Fibroblast of the conjunctiva (primary cell): ENCODE data around the gene NMUR1.

Experiments
- DNase-seq: peaks from one replicate; pipeline ENCODE4 v3.0.0-alpha.2; 2010; ENCODE audit warnings: low read depth

Gene NMUR1

DNA sequence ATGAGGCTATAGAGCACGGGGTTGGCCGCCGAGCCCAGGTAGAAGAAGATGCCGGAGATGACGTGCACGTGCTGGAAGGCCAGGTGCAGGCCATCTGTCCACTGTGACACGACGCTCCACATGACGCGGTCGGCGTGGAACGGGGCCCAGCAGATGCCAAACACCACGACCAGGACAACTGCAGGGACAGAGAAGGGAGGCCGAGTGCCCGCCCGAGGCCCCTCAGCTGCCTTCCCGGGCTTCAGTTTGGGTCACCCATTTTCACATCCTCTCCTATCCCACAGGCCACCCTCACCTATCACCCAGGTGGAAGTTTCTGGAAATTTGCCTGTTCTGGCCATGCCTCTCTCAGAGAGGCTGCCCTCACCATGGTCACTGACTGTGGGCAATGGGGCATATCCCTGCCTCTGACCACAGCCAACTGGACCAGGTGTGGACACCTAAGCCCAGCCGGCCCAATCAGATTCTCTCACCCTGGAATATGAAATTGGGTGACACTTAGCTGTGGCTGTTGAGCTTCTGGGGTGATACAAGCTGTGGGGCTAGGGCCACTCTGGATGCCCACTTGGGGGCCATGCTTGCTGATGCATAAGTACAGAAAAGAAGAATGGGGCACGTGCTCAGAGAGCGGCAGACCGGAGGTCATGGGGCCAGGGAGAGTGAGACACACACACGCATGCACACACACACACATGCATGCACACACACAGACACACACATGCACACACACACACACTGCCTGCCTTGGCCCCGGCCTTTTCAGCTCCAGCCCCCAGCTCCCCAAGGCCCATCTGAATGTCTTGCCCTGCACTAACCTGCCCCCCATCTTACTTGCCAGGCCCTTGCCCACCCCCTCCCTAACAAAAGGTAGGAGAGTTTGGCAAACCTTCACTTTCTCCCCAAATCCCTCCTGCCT lies 4.7 kb downstream of the NMUR1 start:
- DNase-seq, result no peak

DNA sequence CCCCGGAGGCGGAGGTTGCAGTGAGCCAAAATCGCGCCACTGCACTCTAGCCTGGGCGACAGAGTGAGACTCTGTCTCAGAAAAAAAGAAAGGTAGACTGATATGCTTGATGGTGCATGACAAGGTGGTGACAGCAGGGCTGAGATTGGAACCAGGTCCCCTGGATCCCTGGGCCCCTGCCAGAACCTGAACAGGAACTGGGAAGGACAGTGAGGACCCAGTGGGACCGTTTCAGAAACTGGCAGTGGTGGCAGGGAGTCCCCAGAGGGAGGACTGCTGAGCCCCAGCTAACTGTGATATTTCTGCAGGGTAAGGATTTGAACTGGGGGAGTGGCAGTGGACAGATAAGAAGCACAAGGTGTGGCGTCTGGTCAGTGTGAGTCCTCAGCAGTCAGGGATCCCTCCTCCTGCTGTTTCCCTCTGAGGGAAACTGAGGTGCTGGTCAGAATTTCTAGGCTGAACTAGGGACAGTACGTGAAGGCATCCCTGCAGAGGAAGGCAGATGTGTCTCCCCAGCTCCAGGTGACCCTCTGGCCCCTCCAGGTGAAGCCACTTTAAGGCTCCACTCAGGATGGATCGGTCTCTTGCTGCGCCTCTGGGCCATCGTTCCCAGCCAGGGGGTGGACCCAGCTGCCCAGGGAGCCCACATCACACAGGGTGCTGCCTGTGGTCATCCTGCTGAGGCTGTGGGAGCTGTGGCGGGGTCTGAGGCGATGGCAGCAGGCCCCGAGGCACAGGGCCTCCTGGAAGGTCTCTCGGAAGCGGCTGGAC lies 5.6 kb downstream of the NMUR1 start:
- DNase-seq, result no peak

DNA sequence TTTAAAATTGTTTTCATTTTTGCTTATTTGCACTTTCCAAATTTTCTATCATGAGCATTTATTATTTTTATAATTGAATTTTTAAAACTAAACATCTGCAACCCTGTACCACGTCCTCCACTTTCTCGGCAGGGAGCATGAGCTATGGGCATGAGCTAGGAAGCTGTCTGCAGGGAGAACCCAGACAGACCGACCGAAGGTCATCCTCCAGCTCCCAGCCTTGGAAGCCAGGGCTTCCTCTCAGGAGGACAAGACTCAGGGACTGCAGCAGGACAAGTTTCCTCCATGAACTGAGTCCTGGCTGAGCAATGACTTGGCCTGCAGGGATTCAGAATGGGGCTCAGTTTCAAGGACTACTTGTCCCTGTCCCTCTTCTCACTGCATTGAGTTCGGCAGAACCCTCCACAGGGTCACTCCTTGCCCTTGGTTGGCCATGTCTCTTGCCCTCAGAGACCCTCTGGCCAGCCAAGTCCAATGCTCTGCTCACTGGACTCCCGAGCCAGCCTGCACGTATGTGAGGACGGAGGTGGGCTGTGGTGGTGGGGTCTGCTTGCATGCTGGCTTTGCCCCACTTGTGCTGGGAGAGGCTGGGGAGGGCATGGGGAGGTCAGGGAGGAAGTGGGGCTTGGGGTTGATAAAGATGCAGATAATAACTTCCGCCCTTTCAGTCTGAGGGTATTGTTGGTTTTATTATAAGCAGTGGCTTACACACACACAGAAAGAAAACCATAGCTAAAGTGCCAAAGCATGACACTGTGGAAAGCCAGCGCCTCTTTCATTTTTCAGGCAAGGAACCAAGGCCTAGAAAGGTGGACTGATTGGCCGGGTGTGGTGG lies 6.6 kb downstream of the NMUR1 start:
- no peak for DNase-seq

DNA sequence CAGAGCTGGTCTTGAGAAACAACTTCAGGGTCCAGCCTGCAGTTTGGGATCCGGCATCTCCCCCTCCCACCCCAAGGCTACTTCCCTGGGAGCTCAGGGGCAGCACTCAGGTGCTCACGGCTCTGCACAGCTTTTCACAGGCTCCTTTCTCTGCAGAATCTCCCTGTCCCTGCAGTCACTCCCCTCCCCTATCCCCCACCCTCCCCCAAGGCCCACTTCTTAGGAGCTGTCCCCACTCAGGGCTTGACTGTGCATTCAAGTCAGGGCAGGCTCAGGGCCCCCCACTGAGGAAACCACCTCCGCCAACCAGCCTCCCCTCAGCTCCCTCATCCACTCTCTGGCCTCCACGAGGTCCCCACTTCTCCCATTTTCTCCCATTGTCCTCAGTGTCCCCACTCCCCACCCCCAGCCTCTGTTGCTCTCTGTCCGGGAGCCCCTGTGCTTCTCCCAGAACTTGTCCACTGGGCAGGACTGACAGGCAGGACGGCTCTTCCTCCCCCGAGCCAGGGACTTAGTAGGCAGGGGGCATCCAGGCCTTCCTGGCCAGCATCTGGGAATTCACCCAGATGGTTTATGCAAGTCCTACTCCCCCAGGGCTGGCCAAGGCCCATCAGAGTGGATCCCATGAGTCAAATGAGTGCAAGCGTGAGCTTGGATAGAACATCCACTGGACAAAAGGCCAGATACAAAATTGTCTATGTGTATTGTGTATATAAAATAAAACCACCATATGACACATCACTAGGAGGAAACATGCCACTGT lies 7.6 kb downstream of the NMUR1 start:
- DNase-seq, result no peak

DNA sequence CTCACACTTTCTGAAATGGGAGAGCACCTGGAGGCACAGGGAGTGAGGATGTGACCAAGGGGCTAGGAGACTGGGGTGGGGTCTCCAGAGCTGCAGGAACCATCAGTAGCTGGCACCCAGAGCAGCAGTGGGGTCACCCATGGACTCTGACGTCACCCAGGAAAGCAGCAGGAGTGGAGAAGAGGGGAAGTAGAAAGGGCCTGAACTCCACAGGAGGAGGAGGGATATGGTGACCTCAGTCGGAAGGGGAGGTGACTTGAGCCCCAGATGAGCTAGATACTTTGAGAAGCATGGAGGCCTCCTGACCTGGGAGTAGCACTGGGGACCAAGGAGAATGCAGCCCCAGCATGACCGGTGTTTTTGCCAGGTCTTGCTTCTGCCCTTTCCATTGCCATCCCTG lies 8.8 kb downstream of the NMUR1 start:
- DNase-seq, result no peak

DNA sequence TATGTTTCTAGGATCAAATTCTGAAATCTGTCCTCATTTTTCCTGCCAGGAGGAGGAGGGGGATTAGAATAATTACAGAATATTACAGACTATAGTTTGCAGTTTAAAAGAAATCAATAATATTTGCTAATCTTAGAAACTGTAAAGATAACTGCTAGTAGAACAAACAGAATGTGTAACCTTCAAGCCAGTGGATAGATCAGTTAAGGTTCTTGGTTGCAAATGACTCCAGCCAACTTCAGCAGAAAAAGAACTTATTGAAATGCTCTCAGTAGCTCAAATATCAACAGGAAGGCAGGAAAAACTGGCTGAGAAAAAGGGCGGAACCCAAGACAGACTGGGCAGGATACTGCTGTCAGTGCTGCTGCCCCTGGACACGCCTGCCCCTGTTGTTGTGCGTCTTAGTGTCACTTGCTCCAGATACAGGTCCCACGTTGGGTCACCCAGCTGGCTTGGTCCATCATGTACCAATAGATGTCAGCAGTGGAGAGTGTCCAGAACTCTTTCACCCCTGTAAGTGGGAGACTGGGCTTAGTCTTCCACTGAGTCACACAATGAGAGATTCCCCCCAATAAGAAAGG lies 10.2 kb downstream of the NMUR1 start:
- DNase-seq, result no peak

DNA sequence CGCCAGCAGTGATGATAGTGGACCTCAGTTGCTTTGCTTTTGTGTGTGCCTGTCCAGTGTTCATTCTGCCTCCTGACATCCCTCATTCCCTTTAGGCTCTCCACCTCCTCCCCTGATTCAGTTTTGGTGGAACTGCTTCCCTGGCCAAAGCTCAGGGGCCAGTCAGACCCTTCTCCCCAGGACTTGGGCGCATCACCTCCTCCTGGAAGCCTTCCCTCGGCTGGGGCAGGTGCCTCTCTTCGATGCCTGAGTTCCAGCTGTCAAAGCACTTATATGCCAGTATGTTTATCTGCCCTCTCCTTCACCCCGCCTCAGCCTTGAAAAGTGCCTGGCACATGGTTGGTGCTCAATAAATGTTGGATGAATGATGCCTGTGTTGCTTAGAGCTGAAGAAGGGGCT lies 11.5 kb downstream of the NMUR1 start:
- DNase-seq, result no peak

DNA sequence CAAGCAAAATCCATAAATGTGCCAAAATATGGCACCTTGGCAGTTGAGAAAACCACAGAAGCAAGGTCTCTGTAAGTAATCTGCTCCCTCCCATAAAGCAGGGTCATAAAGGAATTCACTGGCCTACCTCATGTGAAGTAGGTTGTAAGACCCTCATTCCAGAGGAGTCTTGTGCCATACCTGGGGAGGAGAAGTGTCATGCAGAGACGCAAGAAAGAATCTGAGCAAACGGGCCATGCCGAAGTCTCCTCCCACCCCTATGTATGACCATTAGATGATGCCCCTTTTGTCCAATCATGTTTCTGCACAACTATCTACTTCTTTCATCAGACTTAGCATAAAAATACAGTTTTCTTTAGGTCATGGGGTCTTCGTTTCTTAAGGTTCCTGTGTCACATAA lies 14.6 kb downstream of the NMUR1 start:
- DNase-seq, result no peak

DNA sequence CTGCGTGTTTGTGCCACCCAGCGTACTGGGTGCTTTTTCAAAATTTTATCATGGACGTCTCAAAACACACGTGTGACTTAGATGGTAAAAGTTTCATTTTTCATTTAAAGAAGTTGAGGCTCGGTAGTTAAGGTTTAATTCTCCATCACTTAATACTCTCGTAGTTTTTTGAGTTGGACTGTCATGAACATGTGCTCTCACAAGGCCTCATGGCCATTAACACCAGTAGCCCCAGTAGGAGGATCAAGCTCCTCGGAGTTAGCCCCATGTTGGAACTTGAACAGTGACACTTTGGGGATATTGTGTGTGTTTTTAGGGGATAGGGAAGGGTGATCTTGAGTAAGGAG lies 15.3 kb downstream of the NMUR1 start:
- no peak for DNase-seq

DNA sequence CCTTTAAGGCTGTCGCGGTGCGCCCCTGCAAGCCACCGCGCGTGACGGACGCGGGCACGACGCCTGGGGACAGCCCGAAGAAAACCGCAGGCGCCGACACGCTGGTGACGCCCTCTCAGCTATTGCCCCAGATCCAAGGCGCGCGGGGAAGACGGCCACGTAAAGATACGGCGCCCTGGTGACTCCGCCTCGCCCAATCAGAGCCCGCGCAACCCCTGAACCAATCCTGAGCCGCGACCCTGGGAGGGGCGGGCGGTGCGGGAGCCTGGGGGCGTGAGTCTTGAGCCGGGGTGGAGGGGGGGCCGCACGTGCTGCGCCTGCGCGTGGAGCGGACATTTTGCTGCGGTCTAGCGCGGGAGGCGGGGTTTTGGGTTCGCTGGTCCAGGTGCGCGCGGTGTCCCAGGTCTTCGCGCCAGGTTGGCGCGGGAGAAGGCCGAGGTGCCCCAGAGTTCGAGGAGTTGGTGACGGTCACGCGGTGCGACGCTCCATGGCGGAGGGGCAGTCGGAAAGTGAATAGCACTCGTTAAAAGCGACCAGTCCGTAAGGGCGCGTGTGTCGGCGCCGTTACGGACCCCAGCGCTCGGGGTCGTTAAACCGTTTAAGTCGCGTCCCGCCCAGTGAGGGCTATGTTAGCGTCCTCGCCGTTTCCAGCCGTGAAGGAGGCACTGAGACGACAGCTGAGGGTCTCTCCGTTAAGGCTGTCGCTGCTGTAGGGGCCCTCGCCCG lies 15.9 kb downstream of the NMUR1 start:
- peak; percentile 92 for DNase-seq

DNA sequence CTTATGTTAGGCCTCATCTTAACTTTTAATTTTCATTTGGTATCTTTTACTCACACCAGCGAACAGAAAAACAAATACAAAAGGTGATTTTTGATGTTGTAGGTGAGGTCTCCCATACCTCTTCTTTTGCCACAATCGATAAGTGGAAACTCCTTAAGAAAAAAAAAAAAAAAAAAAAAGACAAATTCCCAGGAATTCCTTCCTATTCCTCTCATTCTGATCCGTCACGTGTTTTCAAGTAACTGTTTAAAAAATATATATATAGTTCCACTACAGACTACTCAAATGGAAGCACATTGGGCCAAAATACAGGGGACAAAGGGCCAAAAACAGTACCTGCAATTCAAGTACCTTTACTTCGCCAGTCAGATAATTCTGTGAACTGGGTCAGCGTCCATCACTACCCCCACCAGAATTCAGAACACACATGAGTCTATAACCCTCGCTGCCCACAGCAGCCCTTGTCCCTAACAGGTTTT lies 16.5 kb downstream of the NMUR1 start:
- no peak for DNase-seq

DNA sequence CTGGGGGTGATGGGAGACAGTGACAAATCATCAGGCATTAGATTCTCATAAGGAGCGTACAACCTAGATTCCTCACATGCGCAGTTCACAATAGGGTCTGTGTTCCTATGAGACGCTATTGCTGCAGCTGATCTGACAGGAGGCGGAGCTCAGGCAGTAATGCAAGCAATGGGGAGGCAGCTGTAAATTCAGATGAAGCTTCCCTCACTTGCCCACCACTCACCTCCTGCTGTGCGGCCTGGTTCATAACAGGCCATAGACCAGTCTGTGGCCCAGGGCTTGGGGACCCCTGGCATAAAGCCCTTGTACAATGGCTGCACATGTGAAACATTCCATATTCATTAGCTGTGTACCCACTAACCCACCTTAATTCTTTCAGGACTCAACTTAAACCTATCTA lies 18.0 kb downstream of the NMUR1 start:
- DNase-seq, result no peak

DNA sequence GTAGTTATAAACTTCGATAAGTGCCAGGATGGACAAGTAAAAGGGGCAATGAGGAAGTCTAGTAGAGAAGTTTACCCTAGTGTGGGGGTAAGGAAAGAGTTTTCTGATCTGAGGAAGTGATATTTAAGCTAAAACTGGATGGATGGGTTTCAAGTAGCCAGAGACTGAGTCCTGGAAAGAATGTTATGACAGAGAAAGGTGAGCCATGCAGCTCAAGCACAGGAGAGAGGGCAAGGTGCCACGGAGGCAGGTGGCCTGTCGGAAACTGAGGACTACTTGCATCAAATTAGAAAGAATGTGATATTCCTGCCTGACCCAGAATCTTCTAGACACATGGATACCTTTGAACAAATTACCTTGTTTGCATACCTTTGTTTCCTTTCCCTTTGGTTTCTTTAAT lies 26.5 kb downstream of the NMUR1 start:
- no peak for DNase-seq

DNA sequence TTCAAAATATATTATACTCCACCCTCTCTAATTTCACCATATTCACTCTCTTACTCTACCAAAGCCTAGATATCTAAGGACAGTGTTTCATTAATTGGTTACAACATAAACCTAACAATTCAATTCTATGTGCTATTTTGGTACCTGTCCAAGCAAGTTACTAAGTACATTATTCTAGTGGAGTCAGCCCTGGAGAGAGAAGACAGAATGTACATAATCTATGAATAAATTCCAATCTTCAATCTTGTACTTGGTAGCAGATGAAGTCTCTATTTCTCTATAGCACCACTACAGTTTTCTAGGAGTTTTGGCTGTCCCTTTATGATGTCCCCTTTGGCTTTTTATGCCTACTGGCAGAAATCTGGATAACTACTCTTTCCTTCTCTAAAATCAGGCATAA lies 27.6 kb downstream of the NMUR1 start:
- no peak for DNase-seq

DNA sequence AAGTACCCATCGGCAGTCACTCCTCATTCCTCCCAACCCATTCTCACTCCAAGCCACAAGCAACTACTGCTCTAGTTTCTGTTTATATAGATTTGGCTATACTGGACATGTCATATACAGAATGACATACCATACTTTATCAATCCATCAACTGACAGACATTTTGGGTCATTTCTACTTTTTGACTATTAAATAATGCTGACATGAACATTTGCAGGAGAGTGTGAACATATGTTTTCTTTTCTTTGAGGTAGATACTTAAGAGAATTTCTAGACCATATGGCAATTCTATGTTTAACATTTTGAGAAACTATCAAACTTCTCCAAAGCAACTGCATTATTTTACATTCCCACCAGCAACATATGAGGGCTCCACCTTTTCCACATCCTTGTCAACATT lies 32.6 kb downstream of the NMUR1 start:
- DNase-seq, result no peak

DNA sequence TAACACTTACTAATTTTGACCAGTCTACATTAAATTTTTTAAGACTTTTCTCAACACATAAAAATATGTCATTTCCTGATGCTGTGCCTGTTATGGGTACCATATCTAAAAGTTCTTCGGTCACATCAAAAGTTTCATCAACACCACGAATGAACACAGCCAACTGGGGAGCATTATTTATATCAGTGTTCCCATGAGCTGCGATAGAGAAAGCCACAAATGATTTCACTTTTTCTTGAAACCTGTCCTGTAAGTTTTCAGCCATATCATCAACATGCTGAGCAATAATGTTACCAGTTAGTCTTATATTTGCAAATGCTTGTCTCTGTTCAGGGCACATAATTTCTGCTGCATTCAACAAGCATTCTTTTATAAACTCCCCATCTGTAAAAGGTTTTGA lies 35.6 kb downstream of the NMUR1 start:
- no peak for DNase-seq

DNA sequence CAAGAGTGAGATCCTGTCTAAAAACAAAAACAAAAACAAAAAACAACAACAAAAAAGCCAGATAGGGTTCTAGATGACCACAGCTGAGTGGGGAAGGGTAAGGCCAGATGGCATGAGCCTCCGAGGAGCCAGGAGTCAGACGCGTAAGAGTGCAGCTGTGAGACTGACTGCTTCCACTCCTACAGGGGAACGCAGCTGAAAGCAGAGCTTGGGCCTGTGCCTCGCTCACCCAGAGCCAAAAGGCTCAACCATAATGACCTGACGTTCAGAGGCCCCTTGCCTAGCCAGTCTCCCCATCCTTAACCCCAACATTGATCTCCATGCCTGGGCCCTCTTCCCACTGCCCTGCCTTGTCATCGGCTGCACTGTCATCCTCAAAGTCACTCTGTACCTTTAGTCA lies 39.4 kb downstream of the NMUR1 start:
- no peak for DNase-seq

DNA sequence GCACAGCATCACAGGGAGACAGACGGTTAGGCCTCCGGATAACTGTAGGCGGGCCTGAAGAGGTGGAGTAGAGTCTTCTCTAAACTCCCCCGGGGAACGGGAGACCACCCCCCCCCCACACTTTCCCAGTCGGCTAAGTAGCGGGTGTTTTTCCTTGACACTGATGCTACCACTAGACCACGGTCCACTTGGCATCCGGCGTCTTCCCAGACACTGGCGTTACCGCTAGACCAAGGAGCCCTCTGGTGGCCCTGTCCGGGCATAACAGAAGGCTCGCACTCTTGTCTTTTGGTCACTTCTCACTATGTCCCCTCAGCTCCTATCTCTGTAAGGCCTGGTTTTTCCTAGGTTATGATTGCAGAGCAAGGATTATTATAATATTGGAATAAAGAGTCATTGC lies 40.3 kb downstream of the NMUR1 start:
- no peak for DNase-seq

DNA sequence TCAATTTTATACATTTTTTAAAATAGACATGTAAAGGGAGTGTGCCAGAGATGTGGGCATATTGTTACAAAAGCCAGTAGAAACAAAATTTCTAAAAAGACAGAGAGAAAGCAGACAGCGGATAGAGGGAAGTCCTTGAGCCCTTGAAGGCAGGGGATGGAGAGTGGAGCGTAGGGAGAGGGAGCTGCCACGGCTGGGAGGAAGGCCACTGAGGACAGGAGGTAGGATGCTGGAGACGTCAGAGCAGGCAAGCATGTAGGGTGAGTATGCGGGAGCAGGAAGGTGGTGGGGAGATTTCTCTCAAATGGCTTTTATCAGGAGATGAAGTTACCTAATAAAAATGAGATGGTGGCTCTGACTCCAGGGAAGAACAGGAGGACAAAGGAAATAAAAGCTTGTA lies 41.9 kb downstream of the NMUR1 start:
- DNase-seq, result no peak

DNA sequence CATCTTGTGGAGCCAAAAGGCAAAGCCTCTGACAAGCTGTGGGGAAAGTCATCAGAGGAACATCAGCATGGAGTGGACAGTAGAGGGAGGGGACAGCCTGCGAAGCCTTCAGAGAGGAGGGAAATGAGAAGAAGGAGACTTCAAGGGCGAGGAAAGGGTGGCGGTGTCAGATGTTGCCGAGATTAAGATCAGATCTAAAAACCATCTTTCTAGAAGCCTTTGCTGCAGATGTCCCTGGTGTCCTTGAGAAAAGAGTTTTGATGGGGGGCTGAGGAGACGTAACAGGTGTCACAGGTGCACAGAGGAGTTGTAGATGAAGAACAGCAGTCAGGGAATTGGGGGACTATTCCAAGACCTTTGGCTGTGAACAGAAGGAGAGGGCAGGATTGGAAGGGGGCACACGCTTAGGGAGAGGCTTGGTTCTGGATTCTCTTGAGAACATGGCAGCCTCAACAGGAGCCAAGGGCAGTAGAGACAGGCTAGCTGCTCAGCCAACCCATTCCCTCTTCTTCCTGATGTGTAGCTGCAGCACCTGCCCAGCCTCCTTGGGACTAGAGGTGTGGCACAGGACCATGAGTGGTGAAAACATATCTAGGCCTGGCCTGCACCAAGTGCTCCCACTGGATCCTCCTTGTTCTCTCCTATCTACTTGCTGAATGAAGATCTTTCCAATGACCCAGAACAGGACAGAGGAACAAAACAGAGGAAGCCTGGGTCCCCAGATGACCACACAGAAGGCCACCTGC lies 43.2 kb downstream of the NMUR1 start:
- DNase-seq, result no peak
